Measurements from ENCODE around the gene DNTTIP2. TPM values are rescaled to one million over a fixed set of nuclear protein-coding genes. Genes with fewer than 3 reads are reported as not detected.

DNTTIP2 gene
- total RNA-seq, 1 donor from 2014 or later: 46.4 TPM

DNA sequence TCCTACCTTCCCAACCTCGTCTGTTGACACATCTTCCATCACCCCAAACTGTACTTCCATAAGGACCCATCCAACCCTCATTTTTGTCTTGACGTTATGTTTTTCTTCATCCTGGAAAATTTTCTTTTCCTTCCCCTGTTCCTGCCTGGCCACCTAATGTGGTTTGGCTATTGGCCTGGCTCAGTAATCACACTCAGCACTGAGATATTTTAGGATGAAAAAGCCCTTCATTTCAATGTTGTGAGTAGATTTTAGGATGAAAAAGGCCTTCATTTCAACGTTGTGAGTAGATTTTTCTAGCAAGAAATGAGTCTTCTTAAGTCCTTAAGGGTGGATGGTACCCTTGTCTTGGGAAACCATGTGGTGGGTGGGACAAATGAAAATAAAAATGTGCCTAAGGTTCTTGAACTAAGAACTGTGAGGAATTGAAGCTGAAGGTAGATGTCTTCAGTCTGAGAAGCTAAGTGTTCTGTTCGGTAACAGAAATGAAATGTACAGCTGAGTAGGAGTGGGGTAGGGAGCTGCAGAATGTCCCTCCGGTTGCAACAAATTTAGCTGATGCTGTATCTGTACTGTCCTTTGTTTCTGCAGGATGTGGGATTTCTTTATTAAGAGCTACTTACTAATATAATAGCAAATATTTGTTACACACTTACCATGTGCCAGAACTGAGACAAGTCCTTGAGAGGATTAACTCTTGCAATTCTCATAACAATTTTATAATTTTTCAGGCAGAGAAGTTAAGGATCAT is 36.1 kb downstream of the DNTTIP2 start:
- Mint-ChIP-seq H3K4me3 (no peak overlapping the region), H3K27me3 (ENCODE audit: low read depth) (no peaks in the 10 kb centered on the region), H3K27ac (no peak overlapping the region), H3K9me3 (no peaks in the 10 kb centered on the region), H3K4me1 (peaks cover 13% of the 10 kb centered on the region), H3K36me3 (no peaks in the 10 kb centered on the region)
- no peak for DNase-seq (ENCODE audit: low spot score in 2 of 2, unreplicated experiment in 2 of 2)
- TF ChIP-seq, protein P1, sequence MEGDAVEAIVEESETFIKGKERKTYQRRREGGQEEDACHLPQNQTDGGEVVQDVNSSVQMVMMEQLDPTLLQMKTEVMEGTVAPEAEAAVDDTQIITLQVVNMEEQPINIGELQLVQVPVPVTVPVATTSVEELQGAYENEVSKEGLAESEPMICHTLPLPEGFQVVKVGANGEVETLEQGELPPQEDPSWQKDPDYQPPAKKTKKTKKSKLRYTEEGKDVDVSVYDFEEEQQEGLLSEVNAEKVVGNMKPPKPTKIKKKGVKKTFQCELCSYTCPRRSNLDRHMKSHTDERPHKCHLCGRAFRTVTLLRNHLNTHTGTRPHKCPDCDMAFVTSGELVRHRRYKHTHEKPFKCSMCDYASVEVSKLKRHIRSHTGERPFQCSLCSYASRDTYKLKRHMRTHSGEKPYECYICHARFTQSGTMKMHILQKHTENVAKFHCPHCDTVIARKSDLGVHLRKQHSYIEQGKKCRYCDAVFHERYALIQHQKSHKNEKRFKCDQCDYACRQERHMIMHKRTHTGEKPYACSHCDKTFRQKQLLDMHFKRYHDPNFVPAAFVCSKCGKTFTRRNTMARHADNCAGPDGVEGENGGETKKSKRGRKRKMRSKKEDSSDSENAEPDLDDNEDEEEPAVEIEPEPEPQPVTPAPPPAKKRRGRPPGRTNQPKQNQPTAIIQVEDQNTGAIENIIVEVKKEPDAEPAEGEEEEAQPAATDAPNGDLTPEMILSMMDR (IDR thresholded peaks at IDR 0.05; ENCODE audit: unreplicated experiment): no peak

DNA sequence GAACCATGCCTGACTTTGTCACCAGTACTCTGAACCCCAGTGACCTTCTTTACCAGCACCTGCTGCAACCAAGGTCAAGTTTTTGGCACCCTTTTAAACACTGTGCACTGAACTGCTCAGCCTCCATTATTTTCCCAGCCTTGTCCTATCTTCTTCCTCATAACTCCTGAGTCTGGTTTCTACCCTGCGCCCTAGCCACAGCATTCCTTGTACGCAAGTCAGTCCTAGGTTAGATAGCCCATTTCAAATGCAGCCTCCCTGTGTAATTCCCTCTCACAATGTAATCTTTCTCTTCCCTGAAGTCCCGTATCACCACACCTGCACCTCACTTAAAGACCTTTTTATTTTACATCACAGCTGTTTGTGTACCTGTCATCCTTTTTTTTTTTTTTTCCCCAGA is 37.2 kb downstream of the DNTTIP2 start:
- Mint-ChIP-seq H3K9me3 (no peaks in the 10 kb centered on the region), H3K27ac (no peak overlapping the region), H3K36me3 (peaks cover 1% of the 10 kb centered on the region), H3K27me3 (ENCODE audit: low read depth) (no peaks in the 10 kb centered on the region), H3K4me3 (no peak overlapping the region), H3K4me1 (peaks cover 12% of the 10 kb centered on the region)
- TF ChIP-seq, protein P1 (IDR thresholded peaks at IDR 0.05; ENCODE audit: unreplicated experiment): no peak
- DNase-seq (ENCODE audit: low spot score in 2 of 2, unreplicated experiment in 2 of 2): no peak

DNA sequence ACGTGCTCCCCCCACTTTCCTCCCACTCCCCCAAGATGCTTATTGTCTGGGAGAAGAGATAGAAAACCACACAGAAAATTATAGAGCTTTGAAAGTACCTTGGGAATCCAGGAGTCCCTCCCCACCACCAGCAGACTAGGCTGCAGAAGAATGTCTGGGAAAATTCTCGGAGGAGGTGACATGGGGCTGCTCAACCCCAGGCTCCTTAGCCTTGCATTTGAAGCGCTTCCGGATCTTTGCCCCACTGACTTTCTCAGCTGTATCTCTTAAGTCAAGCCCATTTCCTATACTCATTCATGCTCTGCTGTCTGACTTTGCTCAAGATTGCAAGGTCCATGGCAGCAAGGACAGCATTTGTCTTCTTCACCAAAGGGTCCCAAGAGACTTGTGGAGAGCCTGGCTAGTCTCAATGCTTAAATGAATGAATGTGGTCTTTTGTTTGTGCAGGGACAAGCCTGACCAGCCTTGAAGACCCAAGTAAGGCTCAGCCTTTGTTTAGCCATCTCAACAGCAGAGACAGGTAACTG is 38.0 kb downstream of the DNTTIP2 start:
- TF ChIP-seq, protein P1 (IDR thresholded peaks at IDR 0.05; ENCODE audit: unreplicated experiment): no peak
- no peak for DNase-seq (ENCODE audit: low spot score in 2 of 2, unreplicated experiment in 2 of 2)
- peaks cover 11% of the 10 kb centered on the region for H3K4me1 Mint-ChIP-seq
- no peaks in the 10 kb centered on the region for H3K27me3 Mint-ChIP-seq (ENCODE audit: low read depth)
- H3K9me3 Mint-ChIP-seq: peaks cover 3% of the 10 kb centered on the region
- no peak overlapping the region for H3K4me3 Mint-ChIP-seq
- peaks cover 5% of the 10 kb centered on the region for H3K36me3 Mint-ChIP-seq
- no peak overlapping the region for H3K27ac Mint-ChIP-seq

DNA sequence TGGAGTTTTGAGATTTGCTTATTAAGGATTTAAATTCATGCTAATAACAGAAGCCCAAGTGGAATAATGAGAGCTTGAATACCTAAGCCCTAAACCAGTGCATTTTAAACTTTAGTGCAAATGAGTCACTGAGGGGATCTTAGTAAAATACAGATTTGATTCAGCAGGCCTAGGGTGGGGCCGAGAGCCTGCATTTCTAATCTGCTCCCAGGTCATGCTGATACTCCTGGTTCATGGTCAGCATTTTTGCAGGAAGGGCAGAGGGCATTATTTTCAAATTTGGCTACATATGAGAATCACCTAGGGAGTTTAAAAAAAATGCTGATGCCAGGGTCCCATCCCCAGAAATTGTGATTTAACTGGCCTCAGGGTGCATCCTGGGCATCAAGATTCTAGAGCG is 39.3 kb downstream of the DNTTIP2 start:
- H3K9me3 Mint-ChIP-seq: peaks cover 15% of the 10 kb centered on the region
- H3K27ac Mint-ChIP-seq: no peak overlapping the region
- H3K27me3 Mint-ChIP-seq (ENCODE audit: low read depth): no peaks in the 10 kb centered on the region
- TF ChIP-seq, protein P1 (IDR thresholded peaks at IDR 0.05; ENCODE audit: unreplicated experiment): no peak
- H3K4me3 Mint-ChIP-seq: no peak overlapping the region
- peaks cover 13% of the 10 kb centered on the region for H3K36me3 Mint-ChIP-seq
- DNase-seq (ENCODE audit: low spot score in 2 of 2, unreplicated experiment in 2 of 2): no peak
- H3K4me1 Mint-ChIP-seq: peaks cover 3% of the 10 kb centered on the region

DNA sequence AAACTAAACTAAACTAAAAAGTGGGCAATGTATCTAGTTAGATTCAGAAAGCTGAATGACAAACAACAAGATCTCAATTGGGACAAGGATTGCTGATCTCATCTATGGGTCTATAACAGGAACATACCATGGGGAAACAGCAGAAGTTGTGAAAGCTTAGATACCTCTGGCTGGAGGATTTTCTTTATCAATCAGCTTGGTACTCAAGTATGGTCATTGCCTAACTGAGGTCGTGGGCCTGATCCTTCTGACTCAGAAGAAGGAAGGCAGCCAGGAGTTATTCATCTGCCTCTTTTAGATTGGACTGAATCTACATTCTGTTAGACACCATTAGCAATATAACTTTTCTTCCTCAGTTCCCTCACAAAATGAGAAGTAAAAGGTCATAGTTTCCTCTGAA is 39.7 kb downstream of the DNTTIP2 start:
- no peak for DNase-seq (ENCODE audit: low spot score in 2 of 2, unreplicated experiment in 2 of 2)
- TF ChIP-seq, protein P1 (IDR thresholded peaks at IDR 0.05; ENCODE audit: unreplicated experiment): no peak
- Mint-ChIP-seq H3K27me3 (ENCODE audit: low read depth) (no peaks in the 10 kb centered on the region), H3K4me1 (peaks cover under 1% of the 10 kb centered on the region), H3K9me3 (peaks cover 20% of the 10 kb centered on the region), H3K4me3 (no peak overlapping the region), H3K36me3 (peaks cover 18% of the 10 kb centered on the region), H3K27ac (no peak overlapping the region)

Data from mesothelial cell of epicardium (in vitro differentiated cells).